Epithelial cell of esophagus (primary cell): ENCODE data around the gene TCF7L1.

ENCODE experiments used
- DNase-seq: peaks from one replicate; pipeline ENCODE4 v3.0.0; 2010; ENCODE audit warnings: low read depth
- H3K4me3 ChIP-seq: 2 replicates; pipeline ENCODE4 v1.5.1; 2011; ENCODE audit warnings: mild to moderate bottlenecking, low read length, control low read depth
- TF ChIP-seq, protein P1 (sequence below): IDR thresholded peaks from 2 replicates; pipeline ENCODE4 v1.5.1; 2011; ENCODE audit warnings: low read depth, mild to moderate bottlenecking, low read length, control low read depth, inconsistent platforms; ENCODE audit not compliant: insufficient read depth; ENCODE audit errors: missing control alignments

Gene TCF7L1

GRCh38 chr2:85259879-85260278, 126.7 kb downstream of the TCF7L1 start:
- TF ChIP-seq, protein P1, sequence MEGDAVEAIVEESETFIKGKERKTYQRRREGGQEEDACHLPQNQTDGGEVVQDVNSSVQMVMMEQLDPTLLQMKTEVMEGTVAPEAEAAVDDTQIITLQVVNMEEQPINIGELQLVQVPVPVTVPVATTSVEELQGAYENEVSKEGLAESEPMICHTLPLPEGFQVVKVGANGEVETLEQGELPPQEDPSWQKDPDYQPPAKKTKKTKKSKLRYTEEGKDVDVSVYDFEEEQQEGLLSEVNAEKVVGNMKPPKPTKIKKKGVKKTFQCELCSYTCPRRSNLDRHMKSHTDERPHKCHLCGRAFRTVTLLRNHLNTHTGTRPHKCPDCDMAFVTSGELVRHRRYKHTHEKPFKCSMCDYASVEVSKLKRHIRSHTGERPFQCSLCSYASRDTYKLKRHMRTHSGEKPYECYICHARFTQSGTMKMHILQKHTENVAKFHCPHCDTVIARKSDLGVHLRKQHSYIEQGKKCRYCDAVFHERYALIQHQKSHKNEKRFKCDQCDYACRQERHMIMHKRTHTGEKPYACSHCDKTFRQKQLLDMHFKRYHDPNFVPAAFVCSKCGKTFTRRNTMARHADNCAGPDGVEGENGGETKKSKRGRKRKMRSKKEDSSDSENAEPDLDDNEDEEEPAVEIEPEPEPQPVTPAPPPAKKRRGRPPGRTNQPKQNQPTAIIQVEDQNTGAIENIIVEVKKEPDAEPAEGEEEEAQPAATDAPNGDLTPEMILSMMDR, result no peak
- no peak overlapping the region for H3K4me3 ChIP-seq

GRCh38 chr2:85263591-85263990, 130.4 kb downstream of the TCF7L1 start:
- no peak overlapping the region for H3K4me3 ChIP-seq
- TF ChIP-seq, protein P1, result no peak
- no peak for DNase-seq

More at GRCh38 chr2:85259879-85260278, 126.7 kb downstream of the TCF7L1 start:
- no peak for DNase-seq

- TF ChIP-seq, protein P1, result no peak
- DNase-seq, result peak; percentile 54
- no peak overlapping the region for H3K4me3 ChIP-seq
These were observed 131.3 kb downstream of the TCF7L1 start for GRCh38 chr2:85264471-85264870.

GRCh38 chr2:85265304-85265703, 132.1 kb downstream of the TCF7L1 start:
- TF ChIP-seq, protein P1, result no peak
- no peak for DNase-seq
- H3K4me3 ChIP-seq, result no peak overlapping the region

DNA sequence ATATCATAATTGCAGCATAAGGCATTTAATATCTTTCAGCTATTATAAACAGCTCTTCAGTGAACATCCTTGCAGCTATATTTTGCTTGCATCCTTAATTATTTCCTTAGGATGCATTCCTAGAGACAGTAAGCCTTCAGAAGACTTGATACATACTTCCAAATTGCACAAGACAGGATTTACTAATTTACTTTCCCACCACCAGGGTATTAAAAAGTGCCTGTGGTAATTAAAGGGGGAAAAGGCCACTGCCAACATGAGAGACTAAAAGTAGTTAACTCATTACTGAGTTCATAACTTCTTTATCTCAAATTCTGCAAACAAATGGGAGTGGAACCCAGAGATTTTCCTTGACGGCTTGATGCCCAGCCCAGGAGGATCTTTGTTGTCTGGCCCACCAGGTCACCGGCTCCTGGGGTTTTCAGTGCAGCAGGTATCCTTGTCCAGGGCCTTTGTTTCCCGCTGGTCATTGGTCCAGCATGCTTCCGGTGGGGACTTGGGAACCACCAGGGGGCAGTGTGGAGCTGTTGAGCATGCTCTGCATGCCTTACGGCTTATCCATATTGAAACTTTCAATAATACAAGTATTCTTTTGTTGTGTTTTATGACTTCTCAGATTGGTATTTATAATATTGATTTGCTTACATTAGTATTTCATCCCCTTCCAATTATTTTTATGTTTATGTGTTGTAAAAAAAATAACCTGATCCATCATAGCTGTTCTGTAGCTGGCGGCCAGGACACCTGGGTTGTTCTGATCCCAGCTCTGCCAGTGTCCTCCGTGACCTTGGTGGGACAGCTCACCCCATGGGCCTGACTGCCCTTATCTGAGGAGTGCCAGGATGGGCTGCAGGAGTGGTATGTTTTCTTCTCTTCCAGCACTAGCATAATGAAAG, 133.2 kb downstream of the TCF7L1 start:
- TF ChIP-seq, protein P1, result peak; percentile 92
- H3K4me3 ChIP-seq, result no peak overlapping the region
- DNase-seq, result peak; percentile 70

- TF ChIP-seq, protein P1, result no peak
- no peak overlapping the region for H3K4me3 ChIP-seq
- DNase-seq, result no peak
These were observed 136.8 kb downstream of the TCF7L1 start for GRCh38 chr2:85269959-85270358.
